ENCODE data around the gene PDE2A.
"Not testable (repeated sequence)": the region's sequence is repeated elsewhere in the genome, so short reads cannot be mapped to it uniquely, and the experiment has no call there.

The PDE2A gene

DNA sequence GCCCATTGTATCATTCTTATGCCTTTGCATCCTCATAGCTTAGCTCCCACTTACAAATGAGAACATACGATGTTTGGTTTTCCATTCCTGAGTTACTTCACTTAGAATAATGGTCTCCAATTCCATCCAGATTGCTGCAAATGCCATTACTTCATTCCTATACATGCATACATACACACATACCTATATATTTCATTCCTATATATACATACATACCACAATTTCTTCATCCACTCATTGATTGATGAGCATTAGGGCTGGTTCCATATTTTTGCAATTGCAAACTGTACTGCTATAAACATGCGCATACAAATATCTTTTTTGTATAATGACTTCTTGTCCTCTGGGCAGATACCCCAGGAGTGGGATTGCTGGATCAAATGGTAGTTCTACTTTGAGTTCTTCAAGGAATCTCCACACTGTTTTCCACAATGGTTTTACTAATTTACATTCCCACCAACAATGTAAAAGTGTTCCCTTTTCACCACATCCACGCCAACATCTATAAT, 119.2 kb downstream of the PDE2A start:
- not testable (repeated sequence) for DNase-seq

DNA sequence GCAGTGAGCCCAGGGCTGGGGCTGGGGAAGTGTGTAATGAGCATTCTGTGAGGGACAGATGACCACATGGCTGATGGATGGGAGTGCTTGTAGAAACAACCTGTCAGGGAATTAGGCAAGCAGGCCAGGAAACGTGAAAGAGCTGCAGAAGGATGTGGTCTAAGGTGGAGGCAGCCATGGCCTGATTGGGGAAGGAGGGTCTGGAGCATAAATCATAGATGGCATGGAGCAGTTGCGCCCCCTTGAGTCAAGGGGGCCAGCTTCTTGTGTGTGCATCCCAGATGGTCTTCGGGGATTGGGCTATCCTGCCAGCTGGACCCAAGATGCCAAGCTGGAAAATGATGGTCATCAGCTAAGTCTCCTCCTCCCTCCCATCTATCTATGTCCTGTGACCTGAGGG, 120.5 kb downstream of the PDE2A start:
- no peak for DNase-seq

DNA sequence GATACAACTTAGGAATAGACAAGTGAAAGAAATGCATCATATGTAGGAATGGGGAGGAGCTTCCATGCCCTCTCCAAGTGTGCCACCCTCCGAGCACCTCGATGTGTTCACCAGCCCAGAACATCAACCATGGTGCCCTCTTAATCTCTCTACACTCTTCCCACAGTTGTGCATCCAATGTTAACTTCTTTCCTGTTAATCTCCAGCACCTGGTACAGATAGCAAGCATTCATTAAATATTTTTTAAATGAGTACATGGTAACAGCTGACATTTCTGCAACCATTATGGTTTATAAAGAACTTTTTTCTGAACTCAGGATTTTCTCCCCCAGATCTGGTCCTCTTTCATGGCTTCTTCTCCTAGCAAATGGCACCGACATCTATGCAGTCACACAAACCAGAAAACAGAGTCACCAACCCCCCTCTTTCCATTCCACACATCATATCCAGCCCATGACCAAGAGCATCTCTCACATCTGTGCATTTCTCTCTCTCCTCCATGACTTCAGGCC, 121.8 kb downstream of the PDE2A start:
- no peak for DNase-seq

- DNase-seq = no peak
These were observed 122.7 kb downstream of the PDE2A start for GRCh38 chr11:72551571-72551970.

GRCh38 chr11:72548463-72548862, 125.8 kb downstream of the PDE2A start:
- DNase-seq = no peak

GRCh38 chr11:72546866-72547265, 127.4 kb downstream of the PDE2A start:
- DNase-seq = no peak

- DNase-seq = no peak
These were observed 129.6 kb downstream of the PDE2A start for GRCh38 chr11:72544589-72544988.

DNA sequence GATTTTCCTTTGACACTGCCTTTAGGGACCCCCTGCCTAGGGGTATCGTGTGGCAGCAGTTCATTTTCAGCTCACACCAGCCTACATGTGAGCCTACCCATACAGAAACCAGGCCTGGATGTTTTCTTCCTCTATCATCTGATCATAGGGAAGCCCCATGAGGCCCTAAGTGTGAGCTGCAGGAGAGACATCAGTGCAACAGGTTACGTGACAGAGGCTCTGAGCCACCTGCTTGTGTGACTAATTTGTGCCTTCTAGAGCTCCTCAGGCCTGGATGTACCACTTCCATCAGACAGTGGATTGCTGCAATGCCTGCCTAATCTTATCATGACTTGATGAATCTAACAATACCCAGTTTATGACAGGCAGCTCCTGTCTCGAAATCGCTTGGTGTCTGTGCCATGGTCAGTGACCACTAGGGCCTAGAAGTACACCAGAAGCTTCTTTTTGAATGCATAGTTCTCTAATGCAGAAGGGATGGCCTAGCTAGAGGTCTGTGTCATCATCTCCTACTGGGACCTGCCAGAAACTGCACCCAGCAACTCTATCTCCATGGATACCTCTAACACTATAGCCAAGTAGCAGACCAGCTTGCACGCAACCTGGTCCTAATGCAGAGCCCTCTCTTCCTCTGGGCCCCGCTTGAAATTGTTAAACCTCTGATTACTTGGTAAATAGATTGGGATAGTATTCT, 130.2 kb downstream of the PDE2A start:
- DNase-seq = no peak

GRCh38 chr11:72541257-72541974, 132.8 kb downstream of the PDE2A start:
- DNase-seq = peak in 7 of 56 donors; percentile 9 to 63 (median 12)

DNA sequence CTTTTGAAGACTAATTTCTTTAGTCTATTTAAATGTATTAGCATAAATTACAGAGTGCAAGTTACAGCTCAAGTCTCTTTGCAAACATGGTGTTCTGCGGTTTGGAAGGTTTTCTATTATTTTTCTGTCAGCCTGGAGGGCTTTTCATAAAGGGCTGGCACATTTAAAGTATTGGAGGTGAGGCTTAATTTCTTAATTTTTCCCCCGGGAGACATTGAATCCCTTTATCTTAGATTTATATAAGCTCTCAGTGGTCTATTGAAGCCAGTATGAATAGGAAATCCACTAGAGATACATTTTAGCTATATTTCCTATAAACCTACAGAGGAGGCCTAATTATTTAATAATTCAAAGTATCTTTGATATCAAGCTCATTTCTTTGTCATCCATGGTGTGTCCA, 137.2 kb downstream of the PDE2A start:
- no peak for DNase-seq

GRCh38 chr11:72535194-72535547, 139.1 kb downstream of the PDE2A start:
- no peak for DNase-seq

GRCh38 chr11:72534371-72535193, 139.6 kb downstream of the PDE2A start:
- no peak for DNase-seq

DNA sequence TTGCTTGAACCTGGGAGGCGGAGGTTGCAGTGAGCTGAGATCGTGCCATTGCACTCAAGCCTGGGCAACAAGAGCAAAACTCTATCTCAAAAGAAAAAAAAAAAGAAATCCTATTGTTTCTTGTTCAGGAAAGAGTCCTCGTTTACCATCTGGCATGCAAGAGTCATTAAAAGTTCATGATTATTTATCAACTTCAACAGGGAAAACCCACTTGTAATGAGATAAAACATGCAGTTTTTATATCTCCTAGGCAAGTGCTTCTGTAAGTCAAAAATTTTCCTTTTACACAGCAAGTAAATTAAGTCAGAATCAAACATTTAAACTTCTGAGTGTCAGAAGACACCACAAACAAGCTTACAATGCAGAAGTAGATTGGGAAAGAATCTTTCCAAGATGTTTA, 145.2 kb downstream of the PDE2A start:
- no peak for DNase-seq

DNA sequence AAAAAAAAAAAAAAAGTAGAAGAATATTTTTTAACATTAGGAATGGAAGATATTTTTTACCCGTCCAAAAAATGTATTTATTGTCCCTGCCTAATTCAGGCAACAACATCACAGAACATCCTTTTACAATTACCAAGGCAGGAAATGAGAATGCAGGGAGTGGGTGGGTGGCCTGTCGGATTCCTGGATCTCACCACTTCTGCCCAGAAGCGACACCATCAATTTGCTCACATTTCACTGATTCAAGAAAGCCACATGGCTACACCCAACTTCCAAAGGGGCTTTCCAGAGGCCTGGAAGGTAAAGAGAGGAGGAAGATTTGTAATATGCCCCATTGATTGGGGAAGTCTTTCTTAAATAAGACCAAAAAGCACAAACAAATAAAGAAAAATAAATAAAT, 146.1 kb downstream of the PDE2A start:
- DNase-seq = no peak
